ENCODE results near the gene ATP8A2. TPM values are rescaled to one million over a fixed set of nuclear protein-coding genes. Genes with fewer than 3 reads are reported as not detected.
"Not testable (repeated sequence)": the region's sequence is repeated elsewhere in the genome, so short reads cannot be mapped to it uniquely, and the experiment has no call there.

Gene ATP8A2
- total RNA-seq, 1 donor = 0.72 TPM

DNA sequence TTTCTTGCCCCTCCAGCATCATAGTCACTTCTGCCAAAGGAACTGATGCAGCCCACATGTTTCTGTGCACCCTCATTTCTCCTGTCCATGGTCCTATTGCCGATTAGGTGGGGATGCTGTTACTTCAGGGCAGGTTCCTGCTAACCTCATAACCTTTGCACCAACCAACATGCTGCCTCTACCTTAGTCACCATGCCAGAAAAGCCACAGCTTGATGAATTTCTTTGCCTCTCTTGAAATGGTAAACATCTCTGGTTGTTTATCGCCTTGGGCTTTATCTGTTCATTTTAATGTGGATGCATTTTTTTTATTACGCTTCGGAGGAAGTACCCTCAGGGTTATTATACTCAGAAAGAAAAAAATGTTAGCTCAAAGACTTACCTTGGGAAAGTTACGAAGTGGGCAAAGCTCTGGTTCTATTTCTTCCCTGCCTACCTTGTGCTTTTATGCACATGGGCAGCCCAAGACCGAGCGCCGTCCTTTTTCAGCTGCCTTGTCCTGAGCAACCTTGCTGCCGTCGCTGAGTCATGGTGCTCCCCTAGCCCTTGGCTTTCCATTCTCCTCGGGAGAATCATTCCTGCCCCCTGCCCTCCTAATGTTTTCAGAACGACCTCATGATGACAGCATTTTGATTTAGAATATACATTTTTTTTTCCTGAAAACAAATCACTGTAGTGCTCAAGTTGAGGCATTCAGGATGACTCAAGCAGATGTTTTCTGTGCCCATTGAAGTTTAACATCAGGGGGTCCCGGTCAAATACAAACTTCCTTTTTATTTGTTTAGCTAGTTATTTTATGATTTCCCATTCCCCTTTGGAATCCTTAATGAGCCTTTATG lies 400.1 kb downstream of the ATP8A2 start:
- Histone ChIP-seq H3K27me3 (ENCODE audit: insufficient read depth, low read length) (no peaks in the 10 kb centered on the region), H2AFZ (ENCODE audit: low read length) (no peak overlapping the region), H3K4me2 (ENCODE audit: insufficient read depth, low read length) (no peak overlapping the region), H3K27ac (ENCODE audit: low read depth, low read length) (no peak overlapping the region), H3K4me3 (ENCODE audit: insufficient read depth, low read length) (no peak overlapping the region), H3K36me3 (ENCODE audit: insufficient read depth, low read length) (no peaks in the 10 kb centered on the region), H3K9me3 (ENCODE audit: low read depth, low read length) (no peaks in the 10 kb centered on the region), H3K79me2 (ENCODE audit: insufficient read depth, low read length) (no peaks in the 10 kb centered on the region), H3K4me1 (ENCODE audit: insufficient read depth, low read length) (no peaks in the 10 kb centered on the region), H4K20me1 (ENCODE audit: insufficient read depth, low read length) (no peaks in the 10 kb centered on the region)
- DNase-seq (ENCODE audit: insufficient read length, low spot score, missing footprints) = no peak
- TF ChIP-seq, protein P1, sequence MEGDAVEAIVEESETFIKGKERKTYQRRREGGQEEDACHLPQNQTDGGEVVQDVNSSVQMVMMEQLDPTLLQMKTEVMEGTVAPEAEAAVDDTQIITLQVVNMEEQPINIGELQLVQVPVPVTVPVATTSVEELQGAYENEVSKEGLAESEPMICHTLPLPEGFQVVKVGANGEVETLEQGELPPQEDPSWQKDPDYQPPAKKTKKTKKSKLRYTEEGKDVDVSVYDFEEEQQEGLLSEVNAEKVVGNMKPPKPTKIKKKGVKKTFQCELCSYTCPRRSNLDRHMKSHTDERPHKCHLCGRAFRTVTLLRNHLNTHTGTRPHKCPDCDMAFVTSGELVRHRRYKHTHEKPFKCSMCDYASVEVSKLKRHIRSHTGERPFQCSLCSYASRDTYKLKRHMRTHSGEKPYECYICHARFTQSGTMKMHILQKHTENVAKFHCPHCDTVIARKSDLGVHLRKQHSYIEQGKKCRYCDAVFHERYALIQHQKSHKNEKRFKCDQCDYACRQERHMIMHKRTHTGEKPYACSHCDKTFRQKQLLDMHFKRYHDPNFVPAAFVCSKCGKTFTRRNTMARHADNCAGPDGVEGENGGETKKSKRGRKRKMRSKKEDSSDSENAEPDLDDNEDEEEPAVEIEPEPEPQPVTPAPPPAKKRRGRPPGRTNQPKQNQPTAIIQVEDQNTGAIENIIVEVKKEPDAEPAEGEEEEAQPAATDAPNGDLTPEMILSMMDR (IDR thresholded peaks at IDR 0.05; ENCODE audit: extremely low read depth, low read depth, low read length) = no peak

DNA sequence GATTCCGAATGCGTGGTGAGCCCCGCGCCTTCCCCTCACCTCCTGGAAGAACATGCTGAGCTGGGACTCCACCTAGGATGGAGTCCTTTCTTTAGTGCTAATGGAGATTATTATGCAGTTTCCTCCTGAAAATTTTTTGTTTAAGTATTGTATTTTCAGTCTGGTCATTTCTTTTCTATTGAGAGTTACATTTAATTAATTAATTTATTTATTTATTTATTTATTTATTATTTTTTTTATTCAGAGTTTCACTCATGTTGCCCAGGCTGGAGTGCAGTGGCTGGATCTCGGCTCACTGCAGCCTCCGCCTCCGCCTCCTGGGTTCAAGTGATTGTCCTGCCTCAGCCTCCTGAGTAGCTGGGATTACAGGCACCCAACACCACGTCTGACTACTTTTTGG lies 400.8 kb downstream of the ATP8A2 start:
- H3K79me2 ChIP-seq (ENCODE audit: insufficient read depth, low read length); H3K9me3 ChIP-seq (ENCODE audit: low read depth, low read length); DNase-seq (ENCODE audit: insufficient read length, low spot score, missing footprints); H2AFZ ChIP-seq (ENCODE audit: low read length); H3K36me3 ChIP-seq (ENCODE audit: insufficient read depth, low read length); H3K4me3 ChIP-seq (ENCODE audit: insufficient read depth, low read length); H3K27me3 ChIP-seq (ENCODE audit: insufficient read depth, low read length); H4K20me1 ChIP-seq (ENCODE audit: insufficient read depth, low read length); H3K4me1 ChIP-seq (ENCODE audit: insufficient read depth, low read length); H3K4me2 ChIP-seq (ENCODE audit: insufficient read depth, low read length); H3K27ac ChIP-seq (ENCODE audit: low read depth, low read length): not testable (repeated sequence)

DNA sequence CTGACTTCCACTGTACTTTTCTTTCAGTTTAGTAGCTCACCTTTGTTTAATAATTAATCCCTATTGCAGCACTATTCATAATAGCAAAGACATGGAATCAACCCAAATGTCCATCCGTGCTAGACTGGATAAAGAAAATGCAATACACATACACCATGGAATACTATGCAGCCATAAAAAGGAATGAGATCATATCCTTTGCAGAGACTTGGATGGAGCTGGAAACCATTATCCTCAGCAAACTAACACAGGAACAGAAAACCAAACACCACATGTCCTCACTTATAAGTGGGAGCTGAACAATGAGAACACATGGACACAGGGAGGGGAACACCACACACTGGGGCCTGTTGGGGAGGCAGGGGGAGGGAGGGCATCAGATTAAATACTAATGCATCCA lies 402.3 kb downstream of the ATP8A2 start:
- H3K4me1 ChIP-seq (ENCODE audit: insufficient read depth, low read length); H2AFZ ChIP-seq (ENCODE audit: low read length); H3K9me3 ChIP-seq (ENCODE audit: low read depth, low read length); DNase-seq (ENCODE audit: insufficient read length, low spot score, missing footprints); H3K79me2 ChIP-seq (ENCODE audit: insufficient read depth, low read length); H3K36me3 ChIP-seq (ENCODE audit: insufficient read depth, low read length); H4K20me1 ChIP-seq (ENCODE audit: insufficient read depth, low read length); H3K4me3 ChIP-seq (ENCODE audit: insufficient read depth, low read length); H3K27ac ChIP-seq (ENCODE audit: low read depth, low read length); H3K27me3 ChIP-seq (ENCODE audit: insufficient read depth, low read length); H3K4me2 ChIP-seq (ENCODE audit: insufficient read depth, low read length): not testable (repeated sequence)

DNA sequence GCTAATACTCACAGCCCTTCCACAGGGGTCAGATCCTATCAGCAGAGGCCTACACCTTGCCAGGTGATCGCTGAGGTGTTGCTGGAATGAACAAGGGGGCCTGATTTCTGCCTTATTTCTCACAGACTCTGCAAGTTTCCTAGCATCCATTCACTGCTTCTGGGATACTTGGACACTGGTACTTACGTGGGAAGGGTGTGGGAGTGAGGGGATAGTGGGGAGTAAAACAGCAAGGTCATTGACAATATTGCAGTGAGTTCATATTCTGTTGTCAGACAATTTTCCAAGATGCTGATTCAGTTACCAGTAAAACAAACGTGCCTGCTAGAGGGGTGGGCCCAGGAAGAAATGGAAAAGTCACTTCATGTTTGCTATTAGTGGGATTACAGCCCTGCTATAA lies 403.5 kb downstream of the ATP8A2 start:
- TF ChIP-seq, protein P1 (IDR thresholded peaks at IDR 0.05; ENCODE audit: extremely low read depth, low read depth, low read length) = no peak
- H3K4me2 ChIP-seq (ENCODE audit: insufficient read depth, low read length) = no peak overlapping the region

DNA sequence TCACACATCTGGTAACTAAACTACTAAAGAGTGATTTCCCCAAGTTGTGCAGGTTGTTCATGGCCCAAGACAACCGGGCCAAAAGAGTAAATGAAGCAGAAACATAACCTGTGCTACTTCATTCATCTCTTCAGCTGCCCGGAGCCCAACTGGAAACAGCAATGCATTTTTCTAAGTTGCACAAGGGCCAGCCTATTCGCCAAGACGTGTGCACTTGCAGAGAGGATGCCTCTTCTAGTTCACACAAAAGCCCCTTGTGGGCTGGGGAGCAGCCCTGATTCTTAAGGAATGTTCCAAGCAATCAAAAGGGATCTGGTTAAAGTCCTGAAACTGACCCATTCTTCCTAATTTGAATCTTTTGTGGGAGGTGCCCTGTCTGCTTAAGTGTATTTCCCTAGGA lies 404.2 kb downstream of the ATP8A2 start:
- Histone ChIP-seq H3K27ac (ENCODE audit: low read depth, low read length) (no peak overlapping the region), H3K4me2 (ENCODE audit: insufficient read depth, low read length) (no peak overlapping the region), H2AFZ (ENCODE audit: low read length) (no peak overlapping the region), H3K36me3 (ENCODE audit: insufficient read depth, low read length) (no peaks in the 10 kb centered on the region), H3K4me3 (ENCODE audit: insufficient read depth, low read length) (no peak overlapping the region), H3K27me3 (ENCODE audit: insufficient read depth, low read length) (no peaks in the 10 kb centered on the region), H4K20me1 (ENCODE audit: insufficient read depth, low read length) (no peaks in the 10 kb centered on the region), H3K4me1 (ENCODE audit: insufficient read depth, low read length) (no peaks in the 10 kb centered on the region), H3K79me2 (ENCODE audit: insufficient read depth, low read length) (no peaks in the 10 kb centered on the region), H3K9me3 (ENCODE audit: low read depth, low read length) (no peaks in the 10 kb centered on the region)
- no peak for DNase-seq (ENCODE audit: insufficient read length, low spot score, missing footprints)
- TF ChIP-seq, protein P1 (IDR thresholded peaks at IDR 0.05; ENCODE audit: extremely low read depth, low read depth, low read length) = no peak

More for the DNA sequence above, 403.5 kb downstream of the ATP8A2 start:
- Histone ChIP-seq H3K79me2 (ENCODE audit: insufficient read depth, low read length) (no peaks in the 10 kb centered on the region), H3K36me3 (ENCODE audit: insufficient read depth, low read length) (no peaks in the 10 kb centered on the region), H4K20me1 (ENCODE audit: insufficient read depth, low read length) (no peaks in the 10 kb centered on the region), H3K4me3 (ENCODE audit: insufficient read depth, low read length) (no peak overlapping the region), H3K27ac (ENCODE audit: low read depth, low read length) (no peak overlapping the region), H3K4me1 (ENCODE audit: insufficient read depth, low read length) (no peaks in the 10 kb centered on the region), H3K27me3 (ENCODE audit: insufficient read depth, low read length) (no peaks in the 10 kb centered on the region), H2AFZ (ENCODE audit: low read length) (no peak overlapping the region), H3K9me3 (ENCODE audit: low read depth, low read length) (no peaks in the 10 kb centered on the region)
- DNase-seq (ENCODE audit: insufficient read length, low spot score, missing footprints) = no peak

Data from osteoblast (primary cell).